GM21526 (cell line): ENCODE data around the gene IL18BP.

Experiments
- ATAC-seq: cut with Tn5 transposase; IDR thresholded peaks from one replicate; pipeline ENCODE4 v1.9.1; 2021; ENCODE audit warnings: moderate library complexity; ENCODE audit not compliant: unreplicated experiment, low FRiP score

IL18BP gene

GRCh38 chr11:71996517-71996916, 2.2 kb upstream of the IL18BP start:
- ATAC-seq = no peak

DNA sequence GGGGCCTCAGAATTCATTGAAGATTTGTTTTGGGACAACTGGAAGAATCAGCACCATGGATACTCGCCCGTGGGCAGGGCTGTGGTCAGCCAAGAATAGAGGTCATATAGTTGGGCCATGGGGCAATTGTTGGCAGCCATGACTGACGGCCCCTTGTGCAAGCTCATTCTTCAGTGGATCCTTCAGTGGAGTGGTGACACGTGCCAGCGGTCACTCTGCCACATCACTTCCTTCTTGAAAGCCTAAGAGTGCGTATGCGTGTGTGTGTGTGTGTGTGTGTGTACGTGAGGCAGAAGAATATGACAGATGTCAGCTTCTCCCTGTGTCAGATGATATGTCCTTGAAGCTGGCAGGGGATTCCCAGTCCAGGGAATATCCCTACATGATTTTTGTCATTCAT, 1.8 kb upstream of the IL18BP start:
- ATAC-seq = no peak

- no peak for ATAC-seq
Measured at GRCh38 chr11:71997594-71997993, 1.1 kb upstream of the IL18BP start.

DNA sequence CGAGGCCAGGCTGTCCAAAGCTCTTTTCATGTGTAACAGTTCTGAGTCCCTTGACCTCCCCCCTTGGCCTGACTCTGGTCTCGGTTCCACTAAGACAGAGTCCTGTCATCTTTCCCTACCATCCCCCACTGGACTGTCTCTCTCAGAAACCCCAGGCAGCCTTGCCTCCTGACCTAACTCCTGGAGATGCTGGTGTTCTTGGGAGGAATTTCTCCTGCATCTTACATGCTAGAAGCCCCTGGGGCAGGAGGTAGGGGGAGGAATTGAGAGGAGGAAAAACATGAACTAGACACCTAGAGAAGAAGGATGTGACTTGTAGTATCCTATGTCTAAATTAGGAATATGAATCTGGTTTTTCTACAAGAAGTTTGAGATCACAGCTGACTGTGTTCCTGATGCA, 648 bp upstream of the IL18BP start:
- no peak for ATAC-seq

DNA sequence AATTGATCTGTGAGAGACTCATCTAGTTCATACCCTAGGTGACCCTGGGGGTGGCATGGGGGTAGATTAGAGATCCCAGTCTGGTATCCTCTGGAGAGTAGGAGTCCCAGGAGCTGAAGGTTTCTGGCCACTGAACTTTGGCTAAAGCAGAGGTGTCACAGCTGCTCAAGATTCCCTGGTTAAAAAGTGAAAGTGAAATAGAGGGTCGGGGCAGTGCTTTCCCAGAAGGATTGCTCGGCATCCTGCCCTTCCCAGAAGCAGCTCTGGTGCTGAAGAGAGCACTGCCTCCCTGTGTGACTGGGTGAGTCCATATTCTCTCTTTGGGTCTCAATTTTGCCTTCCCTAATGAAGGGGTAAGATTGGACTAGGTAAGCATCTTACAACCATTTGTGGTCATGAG, 653 bp downstream of the IL18BP start:
- no peak for ATAC-seq

DNA sequence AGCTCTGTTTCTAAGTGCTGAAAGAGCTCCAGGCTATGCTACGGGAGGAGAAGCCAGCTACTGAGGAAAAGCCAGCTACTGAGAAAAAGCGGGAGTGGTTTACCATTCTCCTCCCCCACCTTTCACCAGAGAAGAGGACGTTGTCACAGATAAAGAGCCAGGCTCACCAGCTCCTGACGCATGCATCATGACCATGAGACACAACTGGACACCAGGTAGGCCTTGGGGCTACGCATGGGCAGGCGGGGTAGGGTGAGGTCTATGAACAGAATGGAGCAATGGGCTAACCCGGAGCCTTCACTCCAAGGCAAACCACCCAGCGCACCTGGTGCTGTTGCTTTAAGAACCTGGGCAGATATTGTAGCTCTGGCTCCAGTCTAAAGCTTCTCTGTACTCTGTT, 1.1 kb downstream of the IL18BP start:
- ATAC-seq = no peak

DNA sequence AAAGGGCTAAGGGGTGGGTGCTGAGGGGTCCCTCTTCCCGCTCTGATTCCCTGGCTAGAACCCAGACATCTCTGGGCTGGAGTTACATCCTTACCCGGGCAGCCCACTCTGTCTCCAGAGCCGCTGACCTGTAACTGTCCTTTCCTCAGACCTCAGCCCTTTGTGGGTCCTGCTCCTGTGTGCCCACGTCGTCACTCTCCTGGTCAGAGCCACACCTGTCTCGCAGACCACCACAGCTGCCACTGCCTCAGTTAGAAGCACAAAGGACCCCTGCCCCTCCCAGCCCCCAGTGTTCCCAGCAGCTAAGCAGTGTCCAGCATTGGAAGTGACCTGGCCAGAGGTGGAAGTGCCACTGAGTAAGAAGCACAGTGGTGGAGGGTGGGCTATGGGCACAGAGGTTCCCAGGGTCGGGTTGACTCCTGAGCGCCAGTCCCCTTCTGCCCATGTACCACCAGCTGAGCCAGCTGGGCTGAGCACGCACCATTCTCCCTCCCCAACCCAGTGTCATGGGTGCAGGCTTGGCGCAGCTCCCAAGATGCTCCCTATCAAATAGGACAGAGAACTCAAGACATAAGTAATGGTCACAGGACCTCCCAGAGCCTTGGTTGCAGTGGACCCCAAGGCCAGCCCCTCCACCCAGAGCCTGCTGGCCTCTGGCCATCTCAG, 1.6 kb downstream of the IL18BP start:
- ATAC-seq = no peak

DNA sequence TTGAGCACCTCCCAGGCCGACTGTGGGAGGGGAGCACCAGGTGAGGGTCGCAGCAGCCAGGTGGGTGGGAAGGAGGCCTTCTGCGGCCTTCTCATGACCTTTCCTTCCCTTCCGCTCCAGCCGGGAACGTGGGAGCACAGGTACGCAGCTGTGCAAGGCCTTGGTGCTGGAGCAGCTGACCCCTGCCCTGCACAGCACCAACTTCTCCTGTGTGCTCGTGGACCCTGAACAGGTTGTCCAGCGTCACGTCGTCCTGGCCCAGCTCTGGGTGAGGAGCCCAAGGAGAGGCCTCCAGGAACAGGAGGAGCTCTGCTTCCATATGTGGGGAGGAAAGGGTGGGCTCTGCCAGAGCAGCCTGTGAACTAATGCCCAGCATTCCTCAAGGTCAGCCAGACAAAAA, 2.6 kb downstream of the IL18BP start:
- ATAC-seq = no peak

- ATAC-seq = no peak
Measured at GRCh38 chr11:72001834-72002591, 3.3 kb downstream of the IL18BP start.

DNA sequence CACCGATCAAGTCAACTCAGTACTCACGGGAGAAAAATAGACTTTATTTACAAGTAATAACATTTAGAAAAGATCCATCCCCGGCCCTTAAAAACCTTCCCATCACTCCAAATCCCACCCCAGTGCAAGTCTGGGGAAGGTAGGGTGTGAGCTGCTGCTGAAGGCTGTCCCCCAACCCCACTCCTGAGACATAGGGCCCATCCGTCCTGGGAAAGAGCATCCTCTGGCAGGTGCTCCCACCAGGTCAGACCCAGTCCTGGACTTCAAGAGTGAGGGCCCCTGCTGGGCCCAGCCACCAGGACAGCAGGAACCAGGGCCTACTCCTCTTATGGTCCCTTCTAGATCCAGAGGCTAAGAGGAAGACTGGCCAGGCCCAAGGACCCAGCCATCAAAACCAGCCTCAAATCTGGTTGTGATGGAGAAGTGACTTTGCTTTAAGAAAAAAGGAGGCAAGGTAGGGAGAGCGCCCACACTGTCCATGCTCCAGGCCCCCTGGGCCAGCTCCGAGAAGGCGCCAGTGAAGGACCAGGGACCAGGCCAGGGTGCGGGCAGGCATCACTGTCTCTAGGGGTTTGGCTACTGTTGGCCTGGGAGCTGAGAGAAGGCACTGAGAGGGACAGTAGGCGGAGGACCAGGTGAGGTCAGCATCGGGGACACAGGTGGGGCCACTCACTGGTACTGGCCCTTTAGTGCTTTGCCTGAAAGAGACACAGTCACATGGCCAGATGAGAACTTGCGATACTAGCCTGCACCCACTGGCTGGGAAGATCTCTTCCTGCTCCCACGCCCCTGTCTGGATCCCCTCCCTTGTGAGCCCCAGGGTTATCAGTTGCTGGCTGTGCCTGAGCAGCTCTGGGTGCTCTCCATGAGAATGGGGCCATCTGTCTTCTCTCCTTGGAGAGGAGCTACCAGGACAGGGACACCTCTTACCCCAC, 4.4 kb downstream of the IL18BP start:
- no peak for ATAC-seq

DNA sequence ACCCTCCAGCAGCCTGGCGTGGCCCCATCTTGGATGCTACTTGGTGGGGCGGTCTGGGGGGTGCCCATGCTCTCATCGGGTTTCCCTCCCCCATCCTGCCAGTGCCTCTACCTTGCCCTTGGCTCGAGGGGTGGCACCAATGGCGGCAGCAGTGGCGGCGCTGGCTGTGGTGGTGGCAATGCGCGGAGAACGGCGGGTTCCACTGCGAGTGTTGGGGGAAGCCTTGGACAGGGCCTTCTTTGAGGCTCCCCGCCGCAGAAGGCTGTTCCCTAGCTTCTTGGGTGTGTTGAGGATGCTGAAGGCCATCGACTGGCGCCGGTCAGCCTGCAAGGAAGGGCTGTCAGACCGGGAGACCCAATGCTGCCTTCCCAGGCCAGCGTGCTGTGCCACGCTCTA, 5.1 kb downstream of the IL18BP start:
- no peak for ATAC-seq

GRCh38 chr11:72004515-72005346, 6.0 kb downstream of the IL18BP start:
- ATAC-seq = no peak

GRCh38 chr11:72005347-72006260, 6.9 kb downstream of the IL18BP start:
- ATAC-seq = no peak

- no peak for ATAC-seq
Measured at GRCh38 chr11:72006309-72007088, 7.8 kb downstream of the IL18BP start.

DNA sequence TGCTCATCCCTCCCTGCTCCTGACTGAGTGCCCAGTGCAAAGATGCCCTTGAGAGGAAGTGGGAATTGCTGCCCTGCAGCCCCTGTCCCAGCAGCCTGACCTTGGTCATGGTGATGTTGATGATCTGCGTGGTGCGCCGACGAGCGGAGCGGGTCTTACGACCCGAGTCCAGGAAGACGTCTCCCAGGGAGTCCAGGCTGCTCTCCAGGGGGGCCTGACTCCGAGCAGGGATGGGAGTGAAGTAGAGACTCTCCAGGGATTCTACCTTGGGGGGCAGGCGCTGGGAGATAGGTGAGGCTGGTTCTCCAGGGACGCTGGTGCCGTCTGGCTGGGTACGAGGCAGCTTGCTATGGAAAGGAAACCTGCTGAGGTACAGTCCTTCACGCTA, 8.4 kb downstream of the IL18BP start:
- no peak for ATAC-seq

- no peak for ATAC-seq
Measured at GRCh38 chr11:72007587-72007986, 8.9 kb downstream of the IL18BP start.

DNA sequence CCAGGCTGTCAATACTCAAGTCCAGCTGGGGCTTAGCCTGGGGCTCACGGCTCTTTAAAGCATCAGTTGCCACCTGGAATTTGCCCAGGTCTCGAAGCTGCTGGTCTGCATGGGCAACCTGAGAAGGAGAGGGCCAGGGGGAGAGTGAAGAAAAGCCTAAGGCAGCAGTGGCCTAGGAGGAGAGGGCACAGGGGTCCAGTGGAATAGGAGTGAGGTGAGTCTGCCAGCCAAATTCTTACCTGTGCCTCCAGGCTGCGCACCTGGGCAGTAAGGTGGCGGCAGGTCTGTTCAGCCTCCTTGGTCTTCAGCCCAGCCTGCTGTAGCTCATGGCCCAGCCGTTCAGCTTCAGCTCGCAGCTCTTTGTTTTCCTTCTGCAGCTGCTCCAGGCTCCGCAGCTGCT, 10.0 kb downstream of the IL18BP start:
- no peak for ATAC-seq

GRCh38 chr11:72009156-72009555, 10.4 kb downstream of the IL18BP start:
- ATAC-seq = no peak
